ENCODE results near the gene TPD52L1.

The TPD52L1 gene

GRCh38 chr6:125169522-125169921 lies 15.9 kb downstream of the TPD52L1 start:
- no peak for TF ChIP-seq CTCF (IDR thresholded peaks at IDR 0.05; ENCODE audit: control insufficient read depth, extremely low read depth, insufficient read depth)
- H3K4me3 ChIP-seq (ENCODE audit: low read depth, low read length) = no peak overlapping the region
- DNase-seq (ENCODE audit: low read depth) = no peak

GRCh38 chr6:125170376-125170775 lies 16.8 kb downstream of the TPD52L1 start:
- no peak for DNase-seq (ENCODE audit: low read depth)
- no peak for TF ChIP-seq CTCF (IDR thresholded peaks at IDR 0.05; ENCODE audit: control insufficient read depth, extremely low read depth, insufficient read depth)
- no peak overlapping the region for H3K4me3 ChIP-seq (ENCODE audit: low read depth, low read length)

GRCh38 chr6:125173341-125174095 lies 19.9 kb downstream of the TPD52L1 start:
- no peak overlapping the region for H3K4me3 ChIP-seq (ENCODE audit: low read depth, low read length)
- DNase-seq (ENCODE audit: low read depth) = no peak
- no peak for TF ChIP-seq CTCF (IDR thresholded peaks at IDR 0.05; ENCODE audit: control insufficient read depth, extremely low read depth, insufficient read depth)

- no peak for DNase-seq (ENCODE audit: low read depth)
- no peak for TF ChIP-seq CTCF (IDR thresholded peaks at IDR 0.05; ENCODE audit: control insufficient read depth, extremely low read depth, insufficient read depth)
These were observed 21.1 kb downstream of the TPD52L1 start for GRCh38 chr6:125174626-125175025.

GRCh38 chr6:125175466-125176048 lies 22.0 kb downstream of the TPD52L1 start:
- DNase-seq (ENCODE audit: low read depth) = no peak
- no peak overlapping the region for H3K4me3 ChIP-seq (ENCODE audit: low read depth, low read length)
- no peak for TF ChIP-seq CTCF (IDR thresholded peaks at IDR 0.05; ENCODE audit: control insufficient read depth, extremely low read depth, insufficient read depth)

More at GRCh38 chr6:125174626-125175025, 21.1 kb downstream of the TPD52L1 start:
- H3K4me3 ChIP-seq (ENCODE audit: low read depth, low read length) = no peak overlapping the region

GRCh38 chr6:125182237-125183008 lies 28.9 kb downstream of the TPD52L1 start:
- TF ChIP-seq CTCF (IDR thresholded peaks at IDR 0.05; ENCODE audit: control insufficient read depth, extremely low read depth, insufficient read depth) = no peak
- H3K4me3 ChIP-seq (ENCODE audit: low read depth, low read length) = no peak overlapping the region
- DNase-seq (ENCODE audit: low read depth) = peak; percentile 45
